HepG2 (cell line): ENCODE results near the gene AFDN. TPM values are rescaled to one million over a fixed set of nuclear protein-coding genes. Genes with fewer than 3 reads are reported as not detected.

Experiments used
- ARNT ChIP-seq: fragments of 450-650 bp; IDR thresholded peaks from 2 replicates; pipeline ENCODE4 v1.6.1; 2017
- FOXM1 ChIP-seq: sonication (generic); formaldehyde crosslinking; IDR thresholded peaks from 2 replicates; pipeline ENCODE4 v1.5.0; 2020; ENCODE audit warnings: missing genetic modification reagents
- GATAD2A ChIP-seq: IDR thresholded peaks from 2 replicates; pipeline ENCODE4 v1.6.1; 2016
- IKZF1 ChIP-seq: fragments of 450-650 bp; IDR thresholded peaks from 2 replicates; pipeline ENCODE4 v1.7.1; 2016
- IKZF5 ChIP-seq: IDR thresholded peaks from 2 replicates; pipeline ENCODE4 v1.6.1; 2018; ENCODE audit warnings: missing genetic modification reagents, mild to moderate bottlenecking, missing compliant biosample characterization
- KLF12 ChIP-seq: sonication (generic); formaldehyde crosslinking; IDR thresholded peaks from 2 replicates; pipeline ENCODE4 v1.4.0; 2020; ENCODE audit warnings: missing genetic modification reagents, borderline replicate concordance
- MTERF4 ChIP-seq: sonication (generic); formaldehyde crosslinking; IDR thresholded peaks from 2 replicates; pipeline ENCODE4 v1.8.0; 2023; ENCODE audit warnings: mild to moderate bottlenecking, missing genetic modification reagents
- MXD1 ChIP-seq: sonication (generic); formaldehyde crosslinking; IDR thresholded peaks from 2 replicates; pipeline ENCODE4 v1.4.0; 2020; ENCODE audit warnings: mild to moderate bottlenecking, missing genetic modification reagents
- NR0B2 ChIP-seq: sonication (generic); formaldehyde crosslinking; IDR thresholded peaks from 2 replicates; pipeline ENCODE4 v1.4.0; 2020; ENCODE audit warnings: mild to moderate bottlenecking, missing genetic modification reagents
- SAP130 ChIP-seq: IDR thresholded peaks from 2 replicates; pipeline ENCODE4 v1.6.1; 2016; ENCODE audit warnings: low read depth
- SMAD9 ChIP-seq: sonication (generic); formaldehyde crosslinking; IDR thresholded peaks from 2 replicates; pipeline ENCODE4 v1.5.1; 2020; ENCODE audit warnings: mild to moderate bottlenecking, missing genetic modification reagents
- STAG1 ChIP-seq: sonication (generic); formaldehyde crosslinking; IDR thresholded peaks from 2 replicates; pipeline ENCODE4 v1.4.0; 2020; ENCODE audit warnings: missing genetic modification reagents
- TEAD3 ChIP-seq: optimal IDR thresholded peaks from 2 replicates; pipeline ENCODE3; 2016; ENCODE audit warnings: borderline replicate concordance
- UBTF ChIP-seq: sonication (generic); formaldehyde crosslinking; IDR thresholded peaks from 2 replicates; pipeline ENCODE4 v1.4.0; 2020; ENCODE audit warnings: mild to moderate bottlenecking, missing genetic modification reagents
- YEATS4 ChIP-seq: sonication (generic); formaldehyde crosslinking; IDR thresholded peaks from 2 replicates; pipeline ENCODE4 v1.4.0; 2020; ENCODE audit warnings: missing genetic modification reagents, borderline replicate concordance
- ZBTB21 ChIP-seq: sonication (generic); formaldehyde crosslinking; IDR thresholded peaks from 2 replicates; pipeline ENCODE4 v1.4.0; 2020; ENCODE audit warnings: missing genetic modification reagents
- ZKSCAN5 ChIP-seq: sonication (generic); formaldehyde crosslinking; IDR thresholded peaks from 2 replicates; pipeline ENCODE4 v1.5.1; 2020; ENCODE audit warnings: mild to moderate bottlenecking, missing genetic modification reagents
- ZNF138 ChIP-seq: sonication (generic); formaldehyde crosslinking; IDR thresholded peaks from 2 replicates; pipeline ENCODE4 v1.5.0; 2020; ENCODE audit warnings: mild to moderate bottlenecking, low read depth, missing genetic modification reagents
- ZNF276 ChIP-seq: sonication (generic); formaldehyde crosslinking; IDR thresholded peaks from 2 replicates; pipeline ENCODE4 v1.4.0; 2020; ENCODE audit warnings: mild to moderate bottlenecking, low read depth, missing genetic modification reagents
- ZNF335 ChIP-seq: sonication (generic); formaldehyde crosslinking; IDR thresholded peaks from 2 replicates; pipeline ENCODE4 v1.4.0; 2020; ENCODE audit warnings: missing genetic modification reagents
- ZNF678 ChIP-seq: sonication (generic); formaldehyde crosslinking; IDR thresholded peaks from 2 replicates; pipeline ENCODE4 v1.4.0; 2020; ENCODE audit warnings: mild to moderate bottlenecking, missing genetic modification reagents
- polyA plus RNA-seq, 8 experiments: library from polyadenylated mRNA; depleted of rRNA in 3 of 8; stranded (reverse) in 7 of 8; unstranded in 1 of 8; fragments of >200 nt; fragmentation: Illumina TruSeq in 4 of 8; extraction: Trizol in 4 of 8; gene quantifications; 2 replicates each; pipeline versions ENCODE4 v1.2.1 to v1.2.3, GENCODE V29; 2011 to 2016; ENCODE audit warnings: low read depth in 4 of 8, missing spikeins in 1 of 8, mixed read lengths in 1 of 8; ENCODE audit not compliant: insufficient read depth in 1 of 8
- total RNA-seq, 5 experiments: library from RNA; depleted of rRNA; stranded (reverse); fragments of >200 nt; fragmentation: Illumina TruSeq; extraction: Trizol; gene quantifications; 2 replicates each; pipeline ENCODE4 v1.2.3, GENCODE V29; 2016; ENCODE audit warnings: low read depth in 1 of 5
- TF ChIP-seq, protein P1 (sequence below): sonication (generic); formaldehyde crosslinking; IDR thresholded peaks from 2 replicates; pipeline ENCODE4 v1.5.1; 2020; ENCODE audit warnings: missing genetic modification reagents, mild to moderate bottlenecking, borderline replicate concordance

Gene AFDN
- total and polyA plus RNA-seq, 2 of the 13 experiments (the other 11 are each of a cell fraction or from before 2014, with no cell fraction given), result 136 to 151 TPM

DNA sequence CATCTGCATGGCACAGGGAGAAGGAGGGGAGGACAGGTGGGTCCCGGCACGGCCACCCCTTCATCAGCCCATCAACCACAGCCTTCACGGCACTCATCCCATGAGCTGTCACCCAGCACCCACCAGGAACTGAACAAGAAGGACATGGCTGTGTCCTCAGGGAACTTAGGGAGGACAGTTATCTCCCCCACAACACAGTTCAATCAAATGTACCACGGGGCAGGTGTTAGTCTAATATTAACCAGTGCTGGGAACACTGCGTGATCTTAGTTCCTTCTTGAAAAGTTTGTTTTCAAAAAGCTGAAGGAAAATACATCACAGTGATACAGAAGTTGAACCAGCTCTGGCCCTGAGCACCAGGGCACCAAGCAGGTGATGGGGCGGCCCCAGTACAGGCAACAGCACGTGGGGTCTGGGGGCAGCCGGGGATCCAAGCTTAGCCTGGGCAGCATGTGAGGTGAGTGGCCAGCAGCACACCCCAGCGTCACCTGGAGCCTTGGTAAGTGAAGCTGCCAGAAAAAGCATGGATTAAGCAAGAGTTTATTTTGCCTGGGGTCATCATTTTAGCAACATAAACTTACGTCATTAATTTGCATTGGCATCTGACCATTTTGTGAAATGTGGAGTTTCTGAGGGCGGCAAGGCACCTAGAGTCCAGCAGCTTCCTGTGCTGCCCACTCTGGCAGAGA is 35.5 kb upstream of the AFDN start (continued):
- TF ChIP-seq SAP130 (peak; percentile 37), TEAD3 (CRISPR knock-in tag) (peak; percentile 33), ZNF678 (CRISPR knock-in tag) (no peak), ZNF335 (CRISPR knock-in tag) (0 out of 2 replicates have a peak, but pooled peaks have one; percentile 45), ZBTB21 (no peak), UBTF (CRISPR knock-in tag) (0 out of 2 replicates have a peak, but pooled peaks have one; percentile 23), FOXM1 (no peak), ZNF138 (CRISPR knock-in tag) (no peak), ARNT (no peak), NR0B2 (CRISPR knock-in tag) (0 out of 2 replicates have a peak, but pooled peaks have one; percentile 58), GATAD2A (CRISPR knock-in tag) (peak; percentile 50), KLF12 (CRISPR knock-in tag) (no peak), MXD1 (CRISPR knock-in tag) (0 out of 2 replicates have a peak, but pooled peaks have one; percentile 46), MTERF4 (no peak), ZKSCAN5 (CRISPR knock-in tag) (no peak), STAG1 (CRISPR knock-in tag) (peak; percentile 55), ZNF276 (CRISPR knock-in tag) (0 out of 2 replicates have a peak, but pooled peaks have one; percentile 47), IKZF5 (CRISPR knock-in tag) (peak; percentile 76), YEATS4 (no peak), SMAD9 (CRISPR knock-in tag) (no peak), IKZF1 (no peak)
- TF ChIP-seq, protein P1, sequence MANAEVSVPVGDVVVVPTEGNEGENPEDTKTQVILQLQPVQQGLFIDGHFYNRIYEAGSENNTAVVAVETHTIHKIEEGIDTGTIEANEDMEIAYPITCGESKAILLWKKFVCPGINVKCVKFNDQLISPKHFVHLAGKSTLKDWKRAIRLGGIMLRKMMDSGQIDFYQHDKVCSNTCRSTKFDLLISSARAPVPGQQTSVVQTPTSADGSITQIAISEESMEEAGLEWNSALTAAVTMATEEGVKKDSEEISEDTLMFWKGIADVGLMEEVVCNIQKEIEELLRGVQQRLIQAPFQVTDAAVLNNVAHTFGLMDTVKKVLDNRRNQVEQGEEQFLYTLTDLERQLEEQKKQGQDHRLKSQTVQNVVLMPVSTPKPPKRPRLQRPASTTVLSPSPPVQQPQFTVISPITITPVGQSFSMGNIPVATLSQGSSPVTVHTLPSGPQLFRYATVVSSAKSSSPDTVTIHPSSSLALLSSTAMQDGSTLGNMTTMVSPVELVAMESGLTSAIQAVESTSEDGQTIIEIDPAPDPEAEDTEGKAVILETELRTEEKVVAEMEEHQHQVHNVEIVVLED (CRISPR knock-in tag), result no peak
